ENCODE measurements around the gene ATP6V0E1. TPM values are rescaled to one million over a fixed set of nuclear protein-coding genes. Genes with fewer than 3 reads are reported as not detected.

Gene ATP6V0E1
- total RNA-seq, result 10 to 100 TPM; 41.2 to 68.7 TPM

GRCh38 chr5:172983542-172984243 is at the start of gene ATP6V0E1:
ATP6V0E1 (plus strand) TSS chr5:172983771; CDS start chr5:172983861, 90 bp downstream.
- peak; percentile 97 to 98 (median 97) for DNase-seq
- peak within 1 kb of the TSS; percentile 90 to 96 (median 94) for H3K27ac ChIP-seq
- intact Hi-C loops (cut with DNase I), result loop anchor here (10.0 kb wide), 1 partner anchor 161 kb away; the partner anchor contains the start of gene BNIP1
- no peaks in the 10 kb centered on the region for H3K9me3 ChIP-seq
- H3K4me1 ChIP-seq, result peaks cover 38% of the 10 kb centered on the region
- H3K36me3 ChIP-seq (replicated peaks in 1 of 2; ENCODE audit: insufficient read depth in 1 of 2, low read depth in 2 of 2), result no peaks in the 10 kb centered on the region
- ATAC-seq, result peak; percentile 92
- WGBS, 2 donors, result 0% methylated on average over 2 to 48 of the region's 49 CpGs
- peak within 1 kb of the TSS; percentile 73 to 95 for H3K4me3 ChIP-seq
- TF ChIP-seq POLR2A (IDR thresholded peaks at IDR 0.05) (peak; percentile 68 to 88 (median 82)), CTCF (IDR thresholded peaks at IDR 0.05) (peak in 1 of 7 experiments; percentile 4)
- no peaks in the 10 kb centered on the region for H3K27me3 ChIP-seq

- WGBS, 2 donors, result 94 to 96% methylated on average over 14 of the region's 14 CpGs
- Histone ChIP-seq H3K4me3 (no peak overlapping the region), H3K27me3 (no peaks in the 10 kb centered on the region), H3K36me3 (replicated peaks in 1 of 2; ENCODE audit: insufficient read depth in 1 of 2, low read depth in 2 of 2) (peaks cover 0 to 10% of the 10 kb centered on the region in 2 donors), H3K9me3 (no peaks in the 10 kb centered on the region), H3K4me1 (peaks cover 5% of the 10 kb centered on the region), H3K27ac (no peak overlapping the region)
- intact Hi-C loops (cut with DNase I), result no loop called here
- ATAC-seq (no peak), DNase-seq (no peak)
- TF ChIP-seq CTCF (IDR thresholded peaks at IDR 0.05) (no peak), POLR2A (IDR thresholded peaks at IDR 0.05) (no peak)
These were observed 48.5 kb upstream of the ATP6V0E1 start for GRCh38 chr5:172935096-172935495.

- intact Hi-C loops (cut with DNase I), result no loop called here
- WGBS, 2 donors, result 88 to 92% methylated on average over 5 of the region's 5 CpGs
- ATAC-seq, result no peak
These were observed 47.2 kb upstream of the ATP6V0E1 start for GRCh38 chr5:172936401-172936800.

GRCh38 chr5:172939071-172939470 is 44.5 kb upstream of the ATP6V0E1 start:
- 75 to 80% methylated on average over 10 of the region's 10 CpGs for WGBS, 2 donors
- Histone ChIP-seq H3K4me1 (no peaks in the 10 kb centered on the region), H3K36me3 (replicated peaks in 1 of 2; ENCODE audit: insufficient read depth in 1 of 2, low read depth in 2 of 2) (peaks cover 0 to 7% of the 10 kb centered on the region in 2 donors), H3K27ac (no peak overlapping the region), H3K4me3 (no peak overlapping the region), H3K9me3 (no peaks in the 10 kb centered on the region), H3K27me3 (no peaks in the 10 kb centered on the region)
- DNase-seq, result peak in 1 of 4 donors; percentile 30
- ATAC-seq, result no peak
- intact Hi-C loops (cut with DNase I), result no loop called here
- TF ChIP-seq POLR2A (IDR thresholded peaks at IDR 0.05), result no peak
- peak in 3 of 7 experiments; percentile 6 to 26 (median 9) for TF ChIP-seq CTCF (IDR thresholded peaks at IDR 0.05)

More at GRCh38 chr5:172936401-172936800, 47.2 kb upstream of the ATP6V0E1 start:
- Histone ChIP-seq H3K27ac (no peak overlapping the region), H3K4me3 (no peak overlapping the region), H3K4me1 (peaks cover 5% of the 10 kb centered on the region), H3K9me3 (no peaks in the 10 kb centered on the region), H3K27me3 (no peaks in the 10 kb centered on the region), H3K36me3 (replicated peaks in 1 of 2; ENCODE audit: insufficient read depth in 1 of 2, low read depth in 2 of 2) (peaks cover 0 to 11% of the 10 kb centered on the region in 2 donors)
- DNase-seq, result no peak
- TF ChIP-seq POLR2A (IDR thresholded peaks at IDR 0.05) (no peak), CTCF (IDR thresholded peaks at IDR 0.05) (no peak)

Measured in body of pancreas (tissue), 4 donors.